Fibroblast of pulmonary artery (primary cell): ENCODE data around the gene NUDT13.
A peak's percentile ranks its signal among the peaks of the same experiment; 100 is the strongest.
"Not testable (repeated sequence)": the region's sequence is repeated elsewhere in the genome, so short reads cannot be mapped to it uniquely, and the experiment has no call there.

Experiments used
- DNase-seq: peaks from one replicate; pipeline ENCODE4 v3.0.0-alpha.2; 2010; ENCODE audit warnings: low read depth
- H3K4me3 ChIP-seq: replicated peaks from 2 replicates; pipeline ENCODE4 v1.5.1; 2011; ENCODE audit warnings: low read depth, mild to moderate bottlenecking, control low read depth, low read length, moderate library complexity
- TF ChIP-seq, protein P1 (sequence below): IDR thresholded peaks from 2 replicates; pipeline ENCODE4 v1.5.1; 2011; ENCODE audit warnings: mild to moderate bottlenecking, control low read depth, low read length, inconsistent platforms; ENCODE audit errors: missing control alignments

The NUDT13 gene

GRCh38 chr10:73097305-73097670, 13.0 kb upstream of the NUDT13 start:
- peak overlapping the region; percentile 79 for H3K4me3 ChIP-seq
- DNase-seq = no peak
- TF ChIP-seq, protein P1, sequence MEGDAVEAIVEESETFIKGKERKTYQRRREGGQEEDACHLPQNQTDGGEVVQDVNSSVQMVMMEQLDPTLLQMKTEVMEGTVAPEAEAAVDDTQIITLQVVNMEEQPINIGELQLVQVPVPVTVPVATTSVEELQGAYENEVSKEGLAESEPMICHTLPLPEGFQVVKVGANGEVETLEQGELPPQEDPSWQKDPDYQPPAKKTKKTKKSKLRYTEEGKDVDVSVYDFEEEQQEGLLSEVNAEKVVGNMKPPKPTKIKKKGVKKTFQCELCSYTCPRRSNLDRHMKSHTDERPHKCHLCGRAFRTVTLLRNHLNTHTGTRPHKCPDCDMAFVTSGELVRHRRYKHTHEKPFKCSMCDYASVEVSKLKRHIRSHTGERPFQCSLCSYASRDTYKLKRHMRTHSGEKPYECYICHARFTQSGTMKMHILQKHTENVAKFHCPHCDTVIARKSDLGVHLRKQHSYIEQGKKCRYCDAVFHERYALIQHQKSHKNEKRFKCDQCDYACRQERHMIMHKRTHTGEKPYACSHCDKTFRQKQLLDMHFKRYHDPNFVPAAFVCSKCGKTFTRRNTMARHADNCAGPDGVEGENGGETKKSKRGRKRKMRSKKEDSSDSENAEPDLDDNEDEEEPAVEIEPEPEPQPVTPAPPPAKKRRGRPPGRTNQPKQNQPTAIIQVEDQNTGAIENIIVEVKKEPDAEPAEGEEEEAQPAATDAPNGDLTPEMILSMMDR = no peak

DNA sequence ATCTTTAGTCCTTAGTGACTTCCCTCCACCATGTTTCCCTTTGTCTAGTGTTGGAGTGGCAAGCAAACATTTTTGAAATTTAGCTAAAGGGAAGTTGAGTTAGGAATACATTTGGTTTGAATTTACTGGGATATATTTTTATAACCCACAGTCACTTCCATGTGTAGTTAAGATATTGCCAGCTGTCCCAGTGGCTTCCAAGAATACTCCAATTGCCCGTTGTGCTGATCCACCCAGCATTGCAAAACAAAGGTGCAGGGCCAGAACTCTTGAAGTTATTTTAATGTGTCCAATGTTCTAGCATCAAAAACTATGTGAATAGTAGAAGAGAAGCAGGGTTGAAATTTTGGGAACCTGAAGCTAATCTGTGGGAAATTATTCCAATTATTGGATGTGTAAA, 11.1 kb upstream of the NUDT13 start:
- DNase-seq = no peak
- TF ChIP-seq, protein P1 = no peak
- no peak overlapping the region for H3K4me3 ChIP-seq

DNA sequence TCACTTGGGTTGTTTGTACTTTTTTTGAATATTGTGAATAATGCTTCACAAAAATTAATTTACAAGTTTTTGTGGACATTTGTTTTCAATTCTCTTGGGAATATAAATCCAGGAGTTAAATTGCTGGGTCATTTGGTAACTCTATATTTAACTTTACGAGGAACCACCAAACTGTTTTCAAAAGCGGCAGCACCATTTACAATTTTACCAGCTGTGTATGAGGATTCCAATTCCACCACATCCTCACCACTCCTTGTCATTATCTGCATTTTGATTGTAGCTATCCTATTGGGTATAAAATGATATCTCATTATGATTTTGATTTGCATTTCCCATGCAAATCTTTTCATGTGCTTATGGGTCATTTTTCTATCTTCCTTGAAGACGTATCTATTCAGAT, 4.0 kb upstream of the NUDT13 start:
- no peak for DNase-seq
- TF ChIP-seq, protein P1 = no peak
- H3K4me3 ChIP-seq = no peak overlapping the region

DNA sequence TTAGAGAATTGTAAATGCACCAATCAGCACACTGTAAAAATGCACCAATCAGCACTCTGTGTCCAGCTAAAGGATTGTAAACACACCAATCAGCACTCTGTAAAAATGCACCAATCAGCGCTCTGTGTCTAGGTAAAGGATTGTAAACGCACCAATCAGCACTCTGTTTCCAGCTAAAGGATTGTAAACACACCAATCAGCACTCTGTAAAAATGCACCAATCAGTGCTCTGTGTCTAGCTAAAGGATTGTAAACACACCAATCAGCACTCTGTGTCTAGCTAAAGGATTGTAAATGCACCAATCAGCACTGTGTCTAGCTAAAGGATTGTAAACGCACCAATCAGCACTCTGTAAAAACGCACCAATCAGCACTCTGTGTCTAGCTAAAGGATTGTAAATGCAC, 1.0 kb upstream of the NUDT13 start:
- H3K4me3 ChIP-seq, DNase-seq: not testable (repeated sequence)

DNA sequence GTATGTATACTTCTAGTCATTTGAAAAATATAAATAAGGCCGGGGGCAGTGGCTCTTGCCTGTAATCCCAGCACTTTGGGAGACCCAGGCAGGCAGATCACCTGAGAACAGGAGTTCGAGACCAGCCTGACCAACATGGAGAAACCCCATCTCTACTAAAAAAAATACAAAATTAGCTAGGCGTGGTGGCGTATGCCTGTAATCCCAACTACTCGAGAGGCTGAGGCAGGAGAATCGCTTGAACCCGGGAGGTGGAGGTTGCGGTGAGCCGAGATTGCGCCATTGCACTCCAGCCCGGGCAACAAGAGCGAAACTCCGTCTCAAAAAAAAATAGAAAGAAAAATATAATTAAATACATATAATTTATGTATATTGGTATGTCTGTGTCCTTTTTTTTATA, 1.8 kb downstream of the NUDT13 start:
- H3K4me3 ChIP-seq, DNase-seq: not testable (repeated sequence)

DNA sequence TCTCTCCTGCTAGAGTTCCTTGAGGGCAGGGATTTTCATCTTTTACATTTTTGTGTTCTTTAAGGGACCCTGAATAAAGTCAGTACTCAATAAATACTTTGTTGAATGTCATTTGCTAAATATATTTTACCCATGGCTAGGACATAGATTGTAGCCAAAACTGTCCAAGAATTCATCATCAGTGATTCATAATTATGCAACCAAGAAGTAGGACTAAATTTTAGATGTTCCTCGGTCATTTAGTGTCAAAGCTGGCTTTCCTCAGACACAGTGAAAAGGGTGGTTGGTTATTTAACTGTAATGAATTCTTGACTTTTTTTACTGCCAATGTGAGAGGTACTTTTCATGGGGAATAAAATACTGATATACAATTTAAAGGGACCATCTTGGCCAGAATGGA, 3.3 kb downstream of the NUDT13 start:
- no peak overlapping the region for H3K4me3 ChIP-seq
- TF ChIP-seq, protein P1 = no peak
- DNase-seq = peak; percentile 36

- DNase-seq = no peak
- TF ChIP-seq, protein P1 = no peak
- no peak overlapping the region for H3K4me3 ChIP-seq
These were observed 5.8 kb downstream of the NUDT13 start for GRCh38 chr10:73116017-73116416.

GRCh38 chr10:73117976-73118743, 7.9 kb downstream of the NUDT13 start:
- peak; percentile 46 for DNase-seq
- no peak overlapping the region for H3K4me3 ChIP-seq
- TF ChIP-seq, protein P1 = no peak
